ENCODE measurements around the gene ACADSB. TPM values are rescaled to one million over a fixed set of nuclear protein-coding genes. Genes with fewer than 3 reads are reported as not detected.

The ACADSB gene
- total RNA-seq, 1 experiment from 2014 or later = 14.5 TPM

DNA sequence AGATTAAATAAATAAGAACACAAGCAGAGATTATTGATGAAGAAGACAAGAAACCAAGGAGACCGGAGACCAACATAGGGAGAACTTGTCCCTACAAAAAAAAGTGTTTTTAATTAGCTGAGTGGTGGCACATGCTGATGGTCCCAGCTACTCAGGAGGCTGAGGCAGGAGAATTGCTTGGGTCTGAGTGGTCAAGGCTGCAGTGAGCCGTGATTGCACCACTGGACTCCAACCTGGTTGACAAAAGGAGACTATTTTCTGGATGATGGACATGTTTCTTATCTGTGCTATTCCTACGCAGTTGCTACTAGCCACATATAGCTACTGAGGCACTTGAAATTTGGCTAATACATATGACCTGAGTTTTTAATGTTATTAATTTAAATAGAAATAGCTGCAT lies 9.9 kb upstream of the ACADSB start:
- ChIA-PET POLR2A (no interaction called here), CTCF (interaction anchor here (1.4 kb wide), 1 partner anchor 9 kb away, joined by 4 read pairs; the partner anchor contains the start of gene IKZF5)
- TF ChIP-seq ZNF396 (CRISPR knock-in tag; IDR thresholded peaks at IDR 0.05; ENCODE audit: borderline replicate concordance) (no peak), ZNF416 (CRISPR knock-in tag; IDR thresholded peaks at IDR 0.05) (no peak), ZNF138 (CRISPR knock-in tag; conservative IDR thresholded peaks at IDR 0.05) (no peak), TCF7 (CRISPR knock-in tag; IDR thresholded peaks at IDR 0.05; ENCODE audit: low read depth) (no peak), TP53 (CRISPR knock-in tag; IDR thresholded peaks at IDR 0.05) (no peak), IRF1 (CRISPR knock-in tag; IDR thresholded peaks at IDR 0.05) (no peak), AR (CRISPR knock-in tag; IDR thresholded peaks at IDR 0.05) (no peak), SMAD3 (CRISPR knock-in tag; IDR thresholded peaks at IDR 0.05; ENCODE audit: borderline replicate concordance) (no peak), EMX1 (CRISPR knock-in tag; IDR thresholded peaks at IDR 0.05) (no peak), CBFB (CRISPR knock-in tag; IDR thresholded peaks at IDR 0.05; ENCODE audit: low read depth) (no peak), ZNF317 (CRISPR knock-in tag; IDR thresholded peaks at IDR 0.05; ENCODE audit: borderline replicate concordance, low read depth) (no peak), USF2 (CRISPR knock-in tag; IDR thresholded peaks at IDR 0.05) (no peak), HMGXB4 (CRISPR knock-in tag; IDR thresholded peaks at IDR 0.05) (no peak), IRF2 (CRISPR knock-in tag; IDR thresholded peaks at IDR 0.05; ENCODE audit: borderline replicate concordance, low read depth) (no peak)
- TF ChIP-seq, protein P1, sequence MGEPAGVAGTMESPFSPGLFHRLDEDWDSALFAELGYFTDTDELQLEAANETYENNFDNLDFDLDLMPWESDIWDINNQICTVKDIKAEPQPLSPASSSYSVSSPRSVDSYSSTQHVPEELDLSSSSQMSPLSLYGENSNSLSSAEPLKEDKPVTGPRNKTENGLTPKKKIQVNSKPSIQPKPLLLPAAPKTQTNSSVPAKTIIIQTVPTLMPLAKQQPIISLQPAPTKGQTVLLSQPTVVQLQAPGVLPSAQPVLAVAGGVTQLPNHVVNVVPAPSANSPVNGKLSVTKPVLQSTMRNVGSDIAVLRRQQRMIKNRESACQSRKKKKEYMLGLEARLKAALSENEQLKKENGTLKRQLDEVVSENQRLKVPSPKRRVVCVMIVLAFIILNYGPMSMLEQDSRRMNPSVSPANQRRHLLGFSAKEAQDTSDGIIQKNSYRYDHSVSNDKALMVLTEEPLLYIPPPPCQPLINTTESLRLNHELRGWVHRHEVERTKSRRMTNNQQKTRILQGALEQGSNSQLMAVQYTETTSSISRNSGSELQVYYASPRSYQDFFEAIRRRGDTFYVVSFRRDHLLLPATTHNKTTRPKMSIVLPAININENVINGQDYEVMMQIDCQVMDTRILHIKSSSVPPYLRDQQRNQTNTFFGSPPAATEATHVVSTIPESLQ (CRISPR knock-in tag; IDR thresholded peaks at IDR 0.05) = no peak
- TF ChIP-seq, protein P2, sequence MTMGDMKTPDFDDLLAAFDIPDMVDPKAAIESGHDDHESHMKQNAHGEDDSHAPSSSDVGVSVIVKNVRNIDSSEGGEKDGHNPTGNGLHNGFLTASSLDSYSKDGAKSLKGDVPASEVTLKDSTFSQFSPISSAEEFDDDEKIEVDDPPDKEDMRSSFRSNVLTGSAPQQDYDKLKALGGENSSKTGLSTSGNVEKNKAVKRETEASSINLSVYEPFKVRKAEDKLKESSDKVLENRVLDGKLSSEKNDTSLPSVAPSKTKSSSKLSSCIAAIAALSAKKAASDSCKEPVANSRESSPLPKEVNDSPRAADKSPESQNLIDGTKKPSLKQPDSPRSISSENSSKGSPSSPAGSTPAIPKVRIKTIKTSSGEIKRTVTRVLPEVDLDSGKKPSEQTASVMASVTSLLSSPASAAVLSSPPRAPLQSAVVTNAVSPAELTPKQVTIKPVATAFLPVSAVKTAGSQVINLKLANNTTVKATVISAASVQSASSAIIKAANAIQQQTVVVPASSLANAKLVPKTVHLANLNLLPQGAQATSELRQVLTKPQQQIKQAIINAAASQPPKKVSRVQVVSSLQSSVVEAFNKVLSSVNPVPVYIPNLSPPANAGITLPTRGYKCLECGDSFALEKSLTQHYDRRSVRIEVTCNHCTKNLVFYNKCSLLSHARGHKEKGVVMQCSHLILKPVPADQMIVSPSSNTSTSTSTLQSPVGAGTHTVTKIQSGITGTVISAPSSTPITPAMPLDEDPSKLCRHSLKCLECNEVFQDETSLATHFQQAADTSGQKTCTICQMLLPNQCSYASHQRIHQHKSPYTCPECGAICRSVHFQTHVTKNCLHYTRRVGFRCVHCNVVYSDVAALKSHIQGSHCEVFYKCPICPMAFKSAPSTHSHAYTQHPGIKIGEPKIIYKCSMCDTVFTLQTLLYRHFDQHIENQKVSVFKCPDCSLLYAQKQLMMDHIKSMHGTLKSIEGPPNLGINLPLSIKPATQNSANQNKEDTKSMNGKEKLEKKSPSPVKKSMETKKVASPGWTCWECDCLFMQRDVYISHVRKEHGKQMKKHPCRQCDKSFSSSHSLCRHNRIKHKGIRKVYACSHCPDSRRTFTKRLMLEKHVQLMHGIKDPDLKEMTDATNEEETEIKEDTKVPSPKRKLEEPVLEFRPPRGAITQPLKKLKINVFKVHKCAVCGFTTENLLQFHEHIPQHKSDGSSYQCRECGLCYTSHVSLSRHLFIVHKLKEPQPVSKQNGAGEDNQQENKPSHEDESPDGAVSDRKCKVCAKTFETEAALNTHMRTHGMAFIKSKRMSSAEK (CRISPR knock-in tag; IDR thresholded peaks at IDR 0.05; ENCODE audit: borderline replicate concordance) = no peak
- TF ChIP-seq, protein P3, sequence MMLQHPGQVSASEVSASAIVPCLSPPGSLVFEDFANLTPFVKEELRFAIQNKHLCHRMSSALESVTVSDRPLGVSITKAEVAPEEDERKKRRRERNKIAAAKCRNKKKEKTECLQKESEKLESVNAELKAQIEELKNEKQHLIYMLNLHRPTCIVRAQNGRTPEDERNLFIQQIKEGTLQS (CRISPR knock-in tag; conservative IDR thresholded peaks at IDR 0.05) = no peak
- TF ChIP-seq, protein P4, sequence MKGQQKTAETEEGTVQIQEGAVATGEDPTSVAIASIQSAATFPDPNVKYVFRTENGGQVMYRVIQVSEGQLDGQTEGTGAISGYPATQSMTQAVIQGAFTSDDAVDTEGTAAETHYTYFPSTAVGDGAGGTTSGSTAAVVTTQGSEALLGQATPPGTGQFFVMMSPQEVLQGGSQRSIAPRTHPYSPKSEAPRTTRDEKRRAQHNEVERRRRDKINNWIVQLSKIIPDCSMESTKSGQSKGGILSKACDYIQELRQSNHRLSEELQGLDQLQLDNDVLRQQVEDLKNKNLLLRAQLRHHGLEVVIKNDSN (CRISPR knock-in tag; IDR thresholded peaks at IDR 0.05) = no peak
- TF ChIP-seq, protein P5, sequence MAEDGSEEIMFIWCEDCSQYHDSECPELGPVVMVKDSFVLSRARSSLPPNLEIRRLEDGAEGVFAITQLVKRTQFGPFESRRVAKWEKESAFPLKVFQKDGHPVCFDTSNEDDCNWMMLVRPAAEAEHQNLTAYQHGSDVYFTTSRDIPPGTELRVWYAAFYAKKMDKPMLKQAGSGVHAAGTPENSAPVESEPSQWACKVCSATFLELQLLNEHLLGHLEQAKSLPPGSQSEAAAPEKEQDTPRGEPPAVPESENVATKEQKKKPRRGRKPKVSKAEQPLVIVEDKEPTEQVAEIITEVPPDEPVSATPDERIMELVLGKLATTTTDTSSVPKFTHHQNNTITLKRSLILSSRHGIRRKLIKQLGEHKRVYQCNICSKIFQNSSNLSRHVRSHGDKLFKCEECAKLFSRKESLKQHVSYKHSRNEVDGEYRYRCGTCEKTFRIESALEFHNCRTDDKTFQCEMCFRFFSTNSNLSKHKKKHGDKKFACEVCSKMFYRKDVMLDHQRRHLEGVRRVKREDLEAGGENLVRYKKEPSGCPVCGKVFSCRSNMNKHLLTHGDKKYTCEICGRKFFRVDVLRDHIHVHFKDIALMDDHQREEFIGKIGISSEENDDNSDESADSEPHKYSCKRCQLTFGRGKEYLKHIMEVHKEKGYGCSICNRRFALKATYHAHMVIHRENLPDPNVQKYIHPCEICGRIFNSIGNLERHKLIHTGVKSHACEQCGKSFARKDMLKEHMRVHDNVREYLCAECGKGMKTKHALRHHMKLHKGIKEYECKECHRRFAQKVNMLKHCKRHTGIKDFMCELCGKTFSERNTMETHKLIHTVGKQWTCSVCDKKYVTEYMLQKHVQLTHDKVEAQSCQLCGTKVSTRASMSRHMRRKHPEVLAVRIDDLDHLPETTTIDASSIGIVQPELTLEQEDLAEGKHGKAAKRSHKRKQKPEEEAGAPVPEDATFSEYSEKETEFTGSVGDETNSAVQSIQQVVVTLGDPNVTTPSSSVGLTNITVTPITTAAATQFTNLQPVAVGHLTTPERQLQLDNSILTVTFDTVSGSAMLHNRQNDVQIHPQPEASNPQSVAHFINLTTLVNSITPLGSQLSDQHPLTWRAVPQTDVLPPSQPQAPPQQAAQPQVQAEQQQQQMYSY (CRISPR knock-in tag; IDR thresholded peaks at IDR 0.05) = no peak
- H3K27me3 Mint-ChIP-seq (ENCODE audit: low read depth) = no peaks in the 10 kb centered on the region
- H3K27ac Mint-ChIP-seq = no peak overlapping the region
- ATAC-seq (no peak), DNase-seq (ENCODE audit: low spot score) (no peak)
- peaks cover 29% of the 10 kb centered on the region for H3K36me3 Mint-ChIP-seq
- H3K4me3 Mint-ChIP-seq = no peak overlapping the region
- H3K9me3 Mint-ChIP-seq = peaks cover 6% of the 10 kb centered on the region
- H3K4me1 Mint-ChIP-seq = peaks cover 11% of the 10 kb centered on the region
